ENCODE results near the gene LIMCH1.
"Not testable (repeated sequence)": the region's sequence is repeated elsewhere in the genome, so short reads cannot be mapped to it uniquely, and the experiment has no call there.

The LIMCH1 gene

DNA sequence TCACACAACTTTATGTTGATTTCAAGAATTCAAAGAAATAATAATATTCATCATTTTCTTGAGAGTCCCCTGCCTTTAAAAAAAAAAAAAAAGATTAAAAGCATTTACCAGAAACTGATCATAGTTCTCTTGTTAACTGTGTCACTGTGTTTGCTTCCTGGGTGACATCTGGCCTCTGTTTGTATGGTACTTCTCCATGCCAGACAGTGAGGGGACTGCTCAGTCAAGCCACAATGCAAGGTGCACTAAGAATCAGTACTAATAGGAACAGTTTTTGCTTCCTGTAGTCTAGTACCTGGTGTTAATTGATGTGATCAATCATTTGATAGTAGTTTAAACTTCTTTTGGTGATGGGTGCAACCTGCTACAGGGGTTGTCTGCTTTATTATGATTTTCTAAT lies 133.0 kb downstream of the LIMCH1 start:
- DNase-seq (ENCODE audit: low spot score) (no peak), FAIRE-seq (no peak)

DNA sequence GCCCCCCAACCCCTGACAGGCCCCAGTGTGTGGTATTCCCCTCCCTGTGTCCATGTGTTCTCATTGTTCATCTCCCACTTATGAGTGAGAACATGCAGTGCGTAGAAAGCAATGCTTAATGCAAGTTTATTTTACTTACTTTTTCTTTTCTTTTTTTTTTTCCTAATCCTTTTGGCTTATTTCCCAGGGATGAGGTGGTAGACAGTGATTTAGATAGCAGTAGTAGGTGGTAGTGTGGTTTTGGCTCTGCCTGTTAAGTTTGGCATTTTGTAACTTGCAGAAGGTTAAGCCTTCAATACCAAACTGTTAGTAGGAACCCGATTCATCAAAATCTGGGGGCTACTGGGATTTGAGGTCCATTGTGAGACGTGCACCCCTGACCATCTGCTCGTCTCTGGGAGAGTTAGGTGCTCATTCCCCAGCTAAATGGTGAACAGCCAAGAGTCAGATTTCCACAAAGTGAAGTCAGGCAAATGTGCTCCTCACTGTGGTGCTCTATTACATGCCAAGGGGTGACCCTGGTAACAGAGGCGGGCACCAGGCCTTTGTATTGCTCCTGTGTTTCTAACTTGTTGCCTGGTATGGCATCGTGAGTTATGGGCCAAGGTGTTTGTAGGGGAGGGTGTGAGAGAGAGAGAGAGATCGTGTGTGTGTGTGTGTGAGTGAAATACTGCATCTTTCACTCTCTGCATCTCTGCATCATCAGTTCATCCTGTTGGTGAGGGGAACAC lies 140.3 kb downstream of the LIMCH1 start:
- no peak for FAIRE-seq

DNA sequence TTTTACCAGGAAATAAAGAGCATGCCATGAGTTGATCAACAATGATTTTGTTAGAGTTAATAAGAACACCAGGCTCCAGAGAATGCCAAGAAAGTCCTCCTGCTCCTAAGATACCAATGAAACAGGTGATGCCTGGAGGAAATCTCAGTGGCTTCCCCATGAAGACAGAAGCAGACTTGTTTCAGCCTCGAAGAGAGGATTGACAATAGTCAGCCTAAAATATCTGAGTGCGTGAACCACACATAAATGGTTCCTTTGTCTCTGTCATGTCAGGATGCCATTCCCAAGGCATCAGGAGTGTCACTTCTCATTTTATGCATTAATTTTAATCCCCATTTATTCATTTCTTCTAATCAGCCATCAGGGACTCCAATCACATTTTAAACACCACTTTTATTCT lies 141.0 kb downstream of the LIMCH1 start:
- DNase-seq (ENCODE audit: low spot score) (no peak), FAIRE-seq (no peak)

More for the DNA sequence above, 140.3 kb downstream of the LIMCH1 start:
- DNase-seq (ENCODE audit: low spot score), result no peak

DNA sequence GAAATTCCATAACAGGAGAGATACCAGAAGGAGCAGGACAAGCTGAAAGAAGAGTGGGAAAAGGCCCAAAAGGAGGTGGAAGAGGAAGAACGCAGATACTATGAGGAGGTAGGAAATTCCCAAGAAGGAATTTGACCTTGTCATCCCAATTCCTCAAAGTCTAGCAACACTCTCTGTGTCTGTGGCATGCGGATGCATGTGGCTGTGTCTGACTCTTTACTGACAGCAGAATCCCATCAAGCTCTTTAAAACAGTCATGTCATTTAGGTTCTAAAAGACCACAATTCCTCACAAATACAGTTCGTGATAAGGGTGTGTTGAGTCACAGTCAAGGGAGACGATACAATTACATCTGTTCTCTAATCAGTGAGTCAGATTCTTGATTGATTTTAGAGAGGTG lies 142.0 kb downstream of the LIMCH1 start:
- no peak for DNase-seq (ENCODE audit: low spot score)
- FAIRE-seq, result no peak

DNA sequence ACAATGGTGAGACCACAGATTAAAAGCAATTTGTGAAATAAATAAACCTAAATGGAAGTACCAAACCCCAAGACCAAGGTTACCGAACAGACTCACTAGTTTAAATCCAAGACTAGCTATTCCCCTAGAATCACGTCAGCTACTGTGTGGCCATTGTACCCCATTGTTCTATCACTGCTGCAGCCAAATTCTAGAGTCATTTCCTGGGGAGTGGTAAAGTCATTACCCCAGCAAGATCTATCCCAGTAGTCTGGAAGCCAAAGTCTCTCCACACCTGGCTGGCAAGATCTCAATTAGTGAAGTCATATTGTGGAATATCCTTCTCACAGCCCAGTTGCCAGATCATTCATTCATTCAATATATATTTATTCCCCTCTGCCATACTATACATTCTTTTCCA lies 143.1 kb downstream of the LIMCH1 start:
- no peak for FAIRE-seq
- no peak for DNase-seq (ENCODE audit: low spot score)

DNA sequence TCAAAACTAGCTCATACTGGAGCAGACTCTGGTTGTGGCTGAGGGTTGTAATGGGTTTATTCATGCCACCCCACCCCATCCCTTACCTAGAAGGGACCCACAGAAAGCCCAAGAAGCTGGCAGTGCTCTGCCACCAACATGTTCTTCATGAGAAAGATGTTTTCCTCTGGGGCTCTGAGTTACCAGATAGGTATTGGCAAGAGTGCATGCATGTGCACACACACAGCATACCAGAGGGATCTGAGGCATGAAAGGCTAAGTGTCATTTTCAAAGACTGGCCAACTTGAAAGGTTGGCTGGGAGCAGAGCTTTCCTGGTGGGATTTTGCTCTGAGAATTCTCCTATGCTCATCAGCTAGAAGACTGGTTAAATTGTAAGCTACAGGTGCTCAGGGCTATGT lies 145.4 kb downstream of the LIMCH1 start:
- FAIRE-seq, result no peak
- no peak for DNase-seq (ENCODE audit: low spot score)

DNA sequence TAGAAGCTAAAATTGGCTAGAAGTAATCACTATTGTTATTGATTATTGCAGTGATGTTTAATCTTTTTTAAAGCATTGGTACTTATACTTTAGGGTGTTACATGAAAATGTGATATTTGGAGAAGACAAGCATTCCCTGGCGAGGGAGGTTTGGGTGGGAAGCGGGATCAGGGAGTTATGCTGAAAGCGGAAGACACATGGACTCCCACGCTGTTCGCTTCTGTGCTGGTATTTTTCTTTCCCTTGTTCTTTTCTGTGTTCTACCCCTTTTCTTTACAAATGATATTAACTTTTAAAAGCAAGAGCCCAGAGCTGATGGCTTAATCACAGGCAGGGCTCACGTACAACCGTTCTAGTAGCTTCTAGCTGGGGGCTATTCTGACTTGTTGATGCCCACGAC lies 148.9 kb downstream of the LIMCH1 start:
- no peak for DNase-seq (ENCODE audit: low spot score)
- no peak for FAIRE-seq

DNA sequence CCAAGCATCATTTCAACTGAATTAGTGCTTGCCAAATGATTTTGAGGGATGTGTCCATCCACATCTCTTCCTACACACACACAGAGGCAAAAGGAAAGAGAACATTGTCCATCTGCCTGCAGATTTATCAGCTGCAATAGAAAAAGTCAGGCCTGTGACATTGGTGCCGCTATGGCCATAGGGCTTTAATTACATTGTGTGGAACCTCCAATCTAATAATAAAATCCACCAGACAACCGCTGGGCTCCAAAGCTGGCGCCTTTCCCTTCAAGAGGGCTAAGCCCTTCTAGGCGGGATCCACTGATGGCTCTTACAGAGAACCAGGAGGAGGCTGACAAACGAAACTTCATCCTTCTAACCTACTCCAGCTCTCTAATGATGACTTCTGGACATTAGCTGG lies 150.0 kb downstream of the LIMCH1 start:
- FAIRE-seq (no peak), DNase-seq (ENCODE audit: low spot score) (no peak)

DNA sequence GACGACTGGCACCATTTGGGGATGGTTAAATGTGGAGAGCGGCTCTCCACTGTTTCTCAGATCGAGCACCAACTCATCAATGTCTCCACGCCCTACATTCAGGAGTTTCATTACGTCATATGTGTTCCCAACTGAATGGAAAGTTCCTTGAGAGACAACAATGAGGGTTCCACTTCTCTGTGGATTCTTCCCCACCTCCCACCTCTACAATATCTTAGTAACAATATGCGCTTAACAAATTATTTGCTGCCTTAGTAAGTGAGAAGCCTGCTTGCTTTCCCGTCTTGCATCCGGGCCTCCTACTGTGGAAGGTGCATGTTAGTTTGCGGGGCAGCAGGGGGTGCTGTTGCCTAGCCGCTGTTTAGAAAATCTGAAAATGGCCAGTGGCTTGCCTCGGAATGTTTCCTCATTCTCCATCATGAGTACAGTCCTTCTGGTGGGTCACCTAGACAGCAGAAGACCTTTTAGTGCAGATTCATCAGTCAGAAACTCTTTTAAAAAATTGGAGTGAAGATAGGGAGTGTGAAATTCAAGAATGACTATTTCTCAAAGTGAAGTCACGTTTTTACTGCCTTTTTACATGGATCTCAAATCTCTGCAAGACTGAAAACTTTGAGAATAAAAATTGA lies 154.9 kb downstream of the LIMCH1 start:
- DNase-seq (ENCODE audit: low spot score) (peak; percentile 31), FAIRE-seq (no peak)

DNA sequence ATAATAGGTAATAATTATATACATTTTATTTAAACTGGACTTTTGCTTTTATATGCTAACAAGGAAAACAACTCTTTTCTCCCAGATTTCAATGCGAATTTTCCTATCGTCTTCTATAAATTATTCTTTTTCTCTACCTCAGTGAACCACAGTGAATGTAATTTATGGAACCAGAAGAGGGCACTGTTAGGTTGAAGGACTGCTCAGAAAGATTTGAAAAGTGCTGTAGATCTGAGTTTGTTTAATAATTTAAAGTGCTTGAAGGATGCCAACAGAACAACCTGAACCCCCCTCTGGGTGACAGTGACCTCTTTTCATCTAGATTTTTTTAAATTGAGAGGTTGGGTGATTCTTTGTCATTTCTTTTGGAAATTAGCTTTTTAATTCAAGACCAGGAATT lies 155.7 kb downstream of the LIMCH1 start:
- DNase-seq (ENCODE audit: low spot score) (peak; percentile 17), FAIRE-seq (no peak)

DNA sequence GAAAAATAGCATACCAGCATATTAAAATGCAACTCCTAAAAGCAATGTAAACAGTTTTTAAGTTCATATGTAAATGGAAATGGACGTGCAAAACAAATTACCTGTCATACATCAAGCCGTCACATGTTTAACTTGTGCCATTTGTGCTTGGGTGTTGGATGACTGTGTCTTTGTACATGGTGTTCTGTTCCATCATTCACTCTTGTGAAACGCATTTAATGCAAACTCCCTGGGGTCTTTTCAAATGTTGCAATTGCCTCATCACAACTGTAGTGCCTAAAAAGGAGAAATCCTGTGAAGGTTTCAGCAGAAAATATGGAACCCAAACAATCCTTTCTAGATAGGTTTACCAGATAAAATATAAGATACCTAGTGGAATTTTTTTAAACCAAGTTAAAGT lies 158.2 kb downstream of the LIMCH1 start:
- FAIRE-seq (no peak), DNase-seq (ENCODE audit: low spot score) (no peak)

DNA sequence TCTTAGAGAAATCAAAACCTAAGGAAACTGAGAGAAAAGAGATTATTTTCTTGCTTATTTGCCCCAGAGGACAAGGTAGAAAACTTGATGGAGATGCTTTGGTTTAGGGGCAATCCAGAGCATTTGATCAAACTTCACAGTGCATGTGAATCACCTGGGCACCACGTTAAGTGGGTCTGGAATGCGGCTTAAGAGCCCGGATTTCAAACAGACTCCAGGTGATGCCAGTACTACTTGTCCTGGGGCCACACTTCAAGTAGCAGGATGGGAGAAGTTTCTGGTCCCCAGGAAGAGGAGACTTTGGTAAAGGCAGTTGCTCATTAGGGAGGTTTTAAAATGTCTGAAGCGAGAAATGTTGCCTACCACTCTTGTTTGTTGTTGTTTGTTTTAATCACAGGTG lies 158.8 kb downstream of the LIMCH1 start:
- no peak for FAIRE-seq

DNA sequence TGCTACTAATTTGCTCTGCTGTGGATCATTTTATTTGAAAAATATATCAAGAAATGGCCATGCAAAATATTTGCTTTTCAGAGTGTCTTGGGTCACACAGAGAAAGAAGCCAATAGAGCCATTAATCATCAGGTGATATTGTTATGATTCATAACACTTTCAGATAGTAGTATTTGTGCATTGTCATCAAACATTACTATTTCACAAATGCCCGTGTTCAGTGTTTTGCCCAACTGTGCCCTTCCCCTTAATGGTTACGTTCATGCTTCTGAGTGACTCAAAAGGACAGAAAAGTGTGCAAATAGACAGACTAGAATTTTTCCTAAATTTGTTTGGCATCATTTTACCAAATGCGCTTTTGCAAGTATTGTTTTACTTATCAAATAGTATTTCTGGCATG lies 164.0 kb downstream of the LIMCH1 start:
- DNase-seq (ENCODE audit: low spot score) (no peak), FAIRE-seq (no peak)

More for the DNA sequence above, 158.8 kb downstream of the LIMCH1 start:
- no peak for DNase-seq (ENCODE audit: low spot score)

DNA sequence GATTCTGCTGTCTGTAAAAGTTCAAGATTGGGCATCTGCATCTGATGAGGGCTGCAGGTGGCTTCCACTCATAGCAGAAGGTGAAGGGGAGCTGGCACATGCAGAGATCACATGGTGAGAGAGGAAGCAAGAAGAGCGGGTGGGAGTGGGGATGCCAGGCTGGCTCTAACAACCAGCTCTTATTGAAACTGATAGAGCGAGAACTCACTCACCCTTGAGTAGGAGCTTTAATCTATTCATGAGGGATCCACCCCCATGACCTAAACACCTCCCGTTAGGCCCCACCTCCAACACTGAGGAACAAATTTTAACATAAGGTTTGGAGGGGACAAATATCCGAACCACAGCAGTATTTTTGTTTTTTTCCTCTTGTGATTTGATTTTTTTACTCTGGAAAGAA lies 164.8 kb downstream of the LIMCH1 start:
- FAIRE-seq, result no peak
- no peak for DNase-seq (ENCODE audit: low spot score)

DNA sequence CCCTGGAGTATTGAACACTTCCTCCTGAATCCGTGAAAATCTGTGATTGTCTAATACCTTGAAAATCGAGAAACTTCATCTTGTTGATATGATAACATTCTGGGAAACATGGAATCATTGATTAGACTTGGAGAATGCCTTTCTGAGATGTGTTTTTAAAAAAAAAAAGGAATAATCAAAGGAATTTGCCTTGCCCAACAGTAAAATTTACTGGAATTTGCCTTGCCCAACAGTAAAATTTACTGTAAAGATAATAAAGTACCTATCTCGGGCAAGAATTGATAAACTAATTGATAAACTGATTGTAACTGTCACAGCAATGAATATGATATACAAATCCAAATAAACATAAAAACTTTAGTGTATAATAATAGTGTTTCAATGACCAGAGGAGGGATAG lies 165.8 kb downstream of the LIMCH1 start:
- no peak for FAIRE-seq
- DNase-seq (ENCODE audit: low spot score), result no peak

DNA sequence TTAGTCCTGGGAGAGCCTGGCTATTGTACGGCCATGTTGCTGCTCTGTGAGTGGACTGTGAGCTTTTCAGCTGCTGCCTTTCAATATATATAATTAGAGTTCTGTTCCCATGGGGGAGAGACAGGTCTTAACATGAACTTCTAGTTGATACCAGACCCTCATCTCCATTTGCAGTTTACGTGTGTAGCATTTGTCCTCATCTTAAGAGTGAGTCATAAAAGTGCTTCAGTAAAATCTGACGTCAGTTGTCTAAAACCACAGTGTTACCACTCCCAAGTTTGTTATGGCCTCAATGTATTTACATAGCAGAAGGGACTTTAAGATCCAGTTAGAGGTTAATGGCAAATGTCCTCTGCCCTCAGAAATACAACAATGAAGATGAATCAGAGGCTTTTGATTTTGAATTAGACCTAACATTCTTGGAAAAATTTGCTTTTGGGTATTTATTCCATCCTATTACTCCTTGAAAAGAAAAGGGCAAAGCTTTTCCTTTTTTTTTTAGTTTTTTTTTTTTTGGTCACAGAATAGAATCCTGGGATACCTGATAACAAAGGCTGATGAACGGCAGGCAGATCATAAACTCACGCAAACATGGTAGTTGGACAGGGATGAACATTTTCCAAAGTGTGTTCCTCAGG lies 172.0 kb downstream of the LIMCH1 start:
- no peak for FAIRE-seq
- no peak for DNase-seq (ENCODE audit: low spot score)

DNA sequence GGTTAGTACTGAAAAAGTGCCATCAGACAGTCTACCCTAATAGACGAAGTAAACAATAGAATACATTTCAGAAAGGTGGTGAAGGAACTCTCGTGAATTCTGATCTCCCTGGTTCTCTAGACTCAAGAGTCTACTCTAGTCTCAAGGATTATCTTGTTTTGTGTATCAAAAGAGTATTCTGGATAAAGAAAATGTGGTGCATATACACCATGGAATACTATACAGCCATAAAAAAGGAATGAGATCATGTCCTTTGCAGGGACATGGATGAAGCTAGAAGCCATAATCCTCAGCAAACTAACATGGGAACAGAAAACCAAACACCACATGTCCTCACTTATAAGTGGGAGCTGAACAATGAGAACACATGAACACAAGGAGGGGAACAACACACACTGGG lies 173.7 kb downstream of the LIMCH1 start:
- DNase-seq (ENCODE audit: low spot score); FAIRE-seq: not testable (repeated sequence)

DNA sequence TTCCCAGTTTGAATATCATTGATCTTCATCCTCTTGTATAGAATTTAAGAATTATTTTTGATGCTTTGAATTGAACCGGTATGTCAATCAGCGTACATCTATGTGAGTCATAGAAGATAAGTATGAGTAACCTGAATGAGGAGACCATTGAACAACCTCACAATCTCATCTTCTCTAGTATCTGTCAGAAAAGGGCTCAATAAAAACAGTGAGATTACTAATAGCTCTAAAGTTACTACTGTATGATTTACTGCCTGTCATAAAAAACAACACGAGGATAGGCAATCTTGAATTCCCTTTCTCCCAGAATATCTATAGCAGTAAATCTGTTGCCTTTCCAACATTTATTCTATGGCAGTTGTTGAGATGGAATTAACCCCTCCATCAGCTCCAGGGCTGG lies 174.5 kb downstream of the LIMCH1 start:
- DNase-seq (ENCODE audit: low spot score) (no peak), FAIRE-seq (no peak)

DNA sequence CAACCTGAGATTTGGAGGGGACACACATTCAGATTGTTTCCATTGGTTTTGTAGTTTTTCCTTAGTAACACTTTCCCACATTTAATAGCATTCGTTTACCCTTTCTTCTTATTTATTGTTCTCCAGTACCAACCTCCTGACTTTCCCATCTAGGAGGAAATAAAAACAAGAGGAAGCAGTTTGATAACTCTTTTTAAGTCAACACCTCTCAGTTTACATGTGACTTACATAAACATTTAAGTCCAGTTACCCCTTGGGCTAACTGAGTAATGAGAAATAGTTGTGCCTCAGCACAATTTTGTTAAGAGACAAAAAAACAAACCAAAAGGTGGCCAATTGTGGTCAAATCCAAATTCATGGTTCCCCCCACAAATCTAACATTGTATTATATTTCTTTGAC lies 175.8 kb downstream of the LIMCH1 start:
- no peak for FAIRE-seq

DNA sequence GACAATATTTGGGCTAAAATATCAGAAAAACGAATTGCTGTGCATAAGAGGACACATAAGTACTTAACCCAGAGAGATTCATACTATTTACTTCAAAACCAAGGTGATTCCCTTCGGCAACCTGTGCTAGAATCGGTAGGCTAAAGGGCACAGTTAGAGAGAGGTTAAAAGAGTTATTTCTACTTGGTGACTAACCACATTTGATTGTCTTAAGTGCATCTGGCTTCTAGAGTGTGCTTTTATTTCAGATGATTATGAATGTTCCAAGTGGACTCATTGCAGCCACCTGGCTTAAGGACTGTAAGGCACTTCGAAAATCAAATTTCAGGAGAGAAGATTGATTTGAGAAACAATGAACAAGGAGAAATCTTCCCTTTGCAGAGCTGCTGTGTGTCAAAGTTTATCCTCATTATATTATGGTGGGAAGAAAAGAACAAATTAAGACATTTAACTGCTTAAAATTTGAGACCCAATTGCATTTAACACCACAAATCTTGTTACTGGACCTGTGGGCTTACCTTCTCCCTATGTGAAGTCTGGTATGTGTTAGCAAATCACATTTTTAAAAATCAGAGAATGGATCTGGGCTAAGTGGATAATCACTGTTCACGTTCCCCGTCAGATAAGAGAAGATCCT lies 176.5 kb downstream of the LIMCH1 start:
- DNase-seq (ENCODE audit: low spot score), result no peak
- no peak for FAIRE-seq

More for the DNA sequence above, 175.8 kb downstream of the LIMCH1 start:
- DNase-seq (ENCODE audit: low spot score), result no peak

DNA sequence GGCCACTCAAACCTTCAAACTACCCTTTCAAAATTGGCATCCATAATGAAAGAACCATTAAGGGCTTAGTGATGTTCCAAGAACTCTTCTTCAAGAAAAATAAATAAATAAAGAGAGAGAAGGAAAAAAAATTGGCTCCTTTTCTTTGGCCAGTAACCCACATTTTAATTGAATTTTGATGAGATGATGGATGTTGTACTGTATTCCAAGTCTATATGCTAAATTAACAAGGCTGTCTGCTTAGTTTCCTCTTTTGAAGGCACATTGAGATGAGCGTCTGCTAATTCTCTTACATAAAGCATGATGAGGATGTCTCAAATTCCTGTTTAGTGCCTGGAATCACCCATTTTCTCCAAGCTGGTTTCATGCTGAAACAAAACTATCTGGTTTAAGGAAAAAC lies 177.2 kb downstream of the LIMCH1 start:
- FAIRE-seq, result no peak
- DNase-seq (ENCODE audit: low spot score), result no peak

DNA sequence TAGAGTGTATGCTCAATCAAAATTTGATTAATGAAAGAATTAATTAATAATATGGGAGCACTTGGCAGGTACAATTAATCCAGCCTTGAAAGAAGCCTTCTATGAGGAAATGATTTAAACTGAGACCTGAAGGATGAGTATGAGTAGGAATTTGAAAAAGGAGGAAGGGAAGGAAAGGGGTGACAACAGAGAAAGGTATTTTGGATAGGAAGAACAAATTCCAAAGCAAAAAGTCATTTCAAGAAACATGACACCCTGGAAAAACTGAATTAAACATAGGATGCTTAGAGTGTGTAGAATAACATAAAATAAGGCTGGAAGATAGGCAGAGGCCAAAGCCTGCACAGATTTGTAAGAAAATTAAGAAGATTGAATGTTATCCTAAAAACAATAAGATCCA lies 180.9 kb downstream of the LIMCH1 start:
- no peak for FAIRE-seq
- no peak for DNase-seq (ENCODE audit: low spot score)
